ENCODE results near the gene PCSK5. TPM values are rescaled to one million over a fixed set of nuclear protein-coding genes. Genes with fewer than 3 reads are reported as not detected.

Gene PCSK5
- total RNA-seq, 4 donors from 2014 or later = 6.5 to 24.3 (median 12.4) TPM

GRCh38 chr9:76115982-76116646 is 225.6 kb downstream of the PCSK5 start:
- Histone ChIP-seq H3K36me3 (no peaks in the 10 kb centered on the region), H3K9me3 (no peaks in the 10 kb centered on the region), H3K4me3 (no peak overlapping the region), H3K27me3 (no peaks in the 10 kb centered on the region), H3K27ac (no peak overlapping the region), H3K4me1 (no peaks in the 10 kb centered on the region)
- intact Hi-C loops (cut with DNase I; ENCODE audit: low total_unique reads) = no loop called here
- no peak for TF ChIP-seq POLR2A (IDR thresholded peaks at IDR 0.05)
- no peak for TF ChIP-seq CTCF (IDR thresholded peaks at IDR 0.05)
- DNase-seq = no peak

- intact Hi-C loops (cut with DNase I; ENCODE audit: low total_unique reads) = no loop called here
- DNase-seq = no peak
- Histone ChIP-seq H3K9me3 (no peaks in the 10 kb centered on the region), H3K4me3 (no peak overlapping the region), H3K4me1 (no peaks in the 10 kb centered on the region), H3K36me3 (no peaks in the 10 kb centered on the region), H3K27me3 (no peaks in the 10 kb centered on the region), H3K27ac (no peak overlapping the region)
- TF ChIP-seq POLR2A (IDR thresholded peaks at IDR 0.05) = no peak
- no peak for TF ChIP-seq CTCF (IDR thresholded peaks at IDR 0.05)
These were observed 226.4 kb downstream of the PCSK5 start for GRCh38 chr9:76116913-76117312.

GRCh38 chr9:76127637-76128036 is 237.2 kb downstream of the PCSK5 start:
- H3K4me3 ChIP-seq = no peak overlapping the region
- DNase-seq = no peak
- no peaks in the 10 kb centered on the region for H3K27me3 ChIP-seq
- H3K9me3 ChIP-seq = no peaks in the 10 kb centered on the region
- no peaks in the 10 kb centered on the region for H3K4me1 ChIP-seq
- H3K36me3 ChIP-seq = no peaks in the 10 kb centered on the region
- no peak overlapping the region for H3K27ac ChIP-seq
- TF ChIP-seq POLR2A (IDR thresholded peaks at IDR 0.05) (no peak), CTCF (IDR thresholded peaks at IDR 0.05) (no peak)
- intact Hi-C loops (cut with DNase I; ENCODE audit: low total_unique reads) = no loop called here

GRCh38 chr9:76135902-76136301 is 245.4 kb downstream of the PCSK5 start:
- no peaks in the 10 kb centered on the region for H3K9me3 ChIP-seq
- intact Hi-C loops (cut with DNase I; ENCODE audit: low total_unique reads) = no loop called here
- H3K27me3 ChIP-seq = no peaks in the 10 kb centered on the region
- no peaks in the 10 kb centered on the region for H3K4me1 ChIP-seq
- no peak overlapping the region for H3K4me3 ChIP-seq
- no peak for DNase-seq
- no peak for TF ChIP-seq CTCF (IDR thresholded peaks at IDR 0.05)
- no peak for TF ChIP-seq POLR2A (IDR thresholded peaks at IDR 0.05)
- H3K27ac ChIP-seq = no peak overlapping the region
- no peaks in the 10 kb centered on the region for H3K36me3 ChIP-seq

GRCh38 chr9:76136986-76137385 is 246.5 kb downstream of the PCSK5 start:
- Histone ChIP-seq H3K27me3 (no peaks in the 10 kb centered on the region), H3K4me3 (no peak overlapping the region), H3K4me1 (no peaks in the 10 kb centered on the region), H3K36me3 (no peaks in the 10 kb centered on the region), H3K9me3 (no peaks in the 10 kb centered on the region), H3K27ac (no peak overlapping the region)
- DNase-seq = no peak
- intact Hi-C loops (cut with DNase I; ENCODE audit: low total_unique reads) = no loop called here
- TF ChIP-seq POLR2A (IDR thresholded peaks at IDR 0.05) (no peak), CTCF (IDR thresholded peaks at IDR 0.05) (no peak)
